Uterus (tissue), 4 donors: ENCODE data around the gene BLTP3B. TPM values are rescaled to one million over a fixed set of nuclear protein-coding genes. Genes with fewer than 3 reads are reported as not detected.

Experiments used
- DNase-seq, 2 donors: peaks; one replicate each; pipeline ENCODE4 v3.0.0-alpha.2; 2019 to 2020
- H3K27ac ChIP-seq, 2 donors: fragments of 200-600 bp; sonication (generic); 1 replicate in 1 of 2; 2 replicates in 1 of 2; pipeline ENCODE4 v1.5.1; 2016 to 2018
- H3K27me3 ChIP-seq, 2 donors: fragments of 200-600 bp; sonication (generic); one replicate each; pipeline ENCODE4 v1.5.1; 2018 to 2019; ENCODE audit warnings: control low read depth in 1 of 2
- H3K36me3 ChIP-seq, 2 donors: fragments of 200-600 bp; sonication (generic); one replicate each; pipeline ENCODE4 v1.5.1; 2019; ENCODE audit warnings: control low read depth in 1 of 2
- H3K4me1 ChIP-seq, 2 donors: fragments of 200-600 bp; sonication (generic); one replicate each; pipeline ENCODE4 v1.5.1; 2018 to 2019; ENCODE audit warnings: control low read depth in 1 of 2
- H3K4me3 ChIP-seq, 2 donors: fragments of 200-600 bp; sonication (generic); 1 replicate in 1 of 2; 2 replicates in 1 of 2; pipeline ENCODE4 v1.5.1; 2018 to 2019; ENCODE audit warnings: mild to moderate bottlenecking in 1 of 2
- H3K9me3 ChIP-seq, 2 donors: fragments of 200-600 bp; sonication (generic); one replicate each; pipeline ENCODE4 v1.5.1; 2019; ENCODE audit warnings: control low read depth in 1 of 2
- POLR2A ChIP-seq, 2 donors: fragments of 450-650 bp; IDR thresholded peaks; one replicate each; pipeline ENCODE4 v1.6.1; 2016; ENCODE audit warnings: antibody characterized with exemption in 2 of 2, mild to moderate bottlenecking in 1 of 2, moderate library complexity in 1 of 2
- intact Hi-C: fragments of 100-400 bp; cut with DNase I; formaldehyde crosslinking; loops from one replicate; pipeline ENCODE4 v1.15.1; 2023; ENCODE audit warnings: low total_unique reads
- total RNA-seq, 4 donors: library from RNA; depleted of rRNA in 3 of 4; stranded (reverse); fragments of >200 nt in 3 of 4; gene quantifications; one replicate each; pipeline versions ENCODE4 v1.1.0 to v1.2.4, GENCODE V29; 2014 to 2023
- TF ChIP-seq, protein P1 (sequence below), 4 experiments: fragments of 200-600 bp in 2 of 4; fragments of 450-650 bp in 2 of 4; sonication (generic) in 2 of 4; IDR thresholded peaks; one replicate each; pipeline ENCODE4 v1.5.1; 2016 to 2019; ENCODE audit warnings: antibody characterized with exemption in 4 of 4, mild to moderate bottlenecking in 2 of 4, moderate library complexity in 1 of 4
- donor health status: DM: yes; HTN: yes; CAD: no.

Gene BLTP3B
- total RNA-seq, 4 donors from 2014 or later = 9.7 to 42.0 (median 25.1) TPM

DNA sequence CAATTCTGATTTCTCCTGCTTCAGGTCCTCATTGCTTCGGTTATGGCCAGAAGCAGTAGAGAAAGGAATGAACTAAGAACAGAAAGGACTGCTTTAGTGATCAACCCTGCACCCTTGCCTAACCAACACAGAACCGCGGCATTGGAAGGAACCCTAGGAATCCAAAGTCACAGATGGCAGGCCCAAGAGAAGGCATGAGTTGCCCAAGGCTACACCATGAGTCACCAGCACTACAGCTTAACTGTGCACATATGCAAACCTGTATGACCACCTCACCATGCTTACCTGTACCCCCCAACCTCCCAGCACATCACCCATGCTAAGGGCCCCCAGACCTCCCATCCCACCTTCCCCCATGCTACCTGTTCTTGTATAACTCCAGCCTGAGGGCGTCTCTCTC, 25.9 kb upstream of the BLTP3B start:
- H3K27me3 ChIP-seq = no peaks in the 10 kb centered on the region

DNA sequence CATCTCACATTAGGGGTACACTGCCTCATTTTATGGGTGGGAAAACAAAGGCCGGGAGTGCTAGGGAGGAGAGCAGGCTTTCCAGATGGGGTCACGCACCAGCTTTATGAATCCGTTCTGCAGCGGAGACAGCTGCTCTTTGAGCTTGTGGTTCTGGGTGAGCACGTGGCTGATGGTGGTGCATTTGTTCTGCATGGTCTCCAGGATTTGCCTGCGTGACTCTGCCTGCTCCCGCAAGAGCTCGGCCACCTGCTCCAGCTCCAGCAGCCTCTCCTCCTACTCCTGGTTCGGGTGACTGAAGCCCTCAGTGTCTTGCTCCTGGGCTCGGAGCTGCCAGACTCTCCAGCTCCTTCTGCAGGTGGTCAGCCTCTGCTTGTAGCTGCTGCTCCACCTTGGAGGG, 23.6 kb upstream of the BLTP3B start:
- intact Hi-C loops = no loop called here
- no peak for TF ChIP-seq POLR2A (IDR thresholded peaks at IDR 0.05)
- TF ChIP-seq, protein P1, sequence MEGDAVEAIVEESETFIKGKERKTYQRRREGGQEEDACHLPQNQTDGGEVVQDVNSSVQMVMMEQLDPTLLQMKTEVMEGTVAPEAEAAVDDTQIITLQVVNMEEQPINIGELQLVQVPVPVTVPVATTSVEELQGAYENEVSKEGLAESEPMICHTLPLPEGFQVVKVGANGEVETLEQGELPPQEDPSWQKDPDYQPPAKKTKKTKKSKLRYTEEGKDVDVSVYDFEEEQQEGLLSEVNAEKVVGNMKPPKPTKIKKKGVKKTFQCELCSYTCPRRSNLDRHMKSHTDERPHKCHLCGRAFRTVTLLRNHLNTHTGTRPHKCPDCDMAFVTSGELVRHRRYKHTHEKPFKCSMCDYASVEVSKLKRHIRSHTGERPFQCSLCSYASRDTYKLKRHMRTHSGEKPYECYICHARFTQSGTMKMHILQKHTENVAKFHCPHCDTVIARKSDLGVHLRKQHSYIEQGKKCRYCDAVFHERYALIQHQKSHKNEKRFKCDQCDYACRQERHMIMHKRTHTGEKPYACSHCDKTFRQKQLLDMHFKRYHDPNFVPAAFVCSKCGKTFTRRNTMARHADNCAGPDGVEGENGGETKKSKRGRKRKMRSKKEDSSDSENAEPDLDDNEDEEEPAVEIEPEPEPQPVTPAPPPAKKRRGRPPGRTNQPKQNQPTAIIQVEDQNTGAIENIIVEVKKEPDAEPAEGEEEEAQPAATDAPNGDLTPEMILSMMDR (IDR thresholded peaks at IDR 0.05) = no peak
- no peaks in the 10 kb centered on the region for H3K9me3 ChIP-seq

More for the DNA sequence above, 25.9 kb upstream of the BLTP3B start:
- H3K4me1 ChIP-seq = no peaks in the 10 kb centered on the region
- H3K36me3 ChIP-seq = no peaks in the 10 kb centered on the region
- no peak for DNase-seq
- H3K27ac ChIP-seq = no peak overlapping the region
- no peaks in the 10 kb centered on the region for H3K9me3 ChIP-seq
- no peak for TF ChIP-seq POLR2A (IDR thresholded peaks at IDR 0.05)
- TF ChIP-seq, protein P1 (IDR thresholded peaks at IDR 0.05) = no peak
- intact Hi-C loops = no loop called here
- H3K4me3 ChIP-seq = no peak overlapping the region

DNA sequence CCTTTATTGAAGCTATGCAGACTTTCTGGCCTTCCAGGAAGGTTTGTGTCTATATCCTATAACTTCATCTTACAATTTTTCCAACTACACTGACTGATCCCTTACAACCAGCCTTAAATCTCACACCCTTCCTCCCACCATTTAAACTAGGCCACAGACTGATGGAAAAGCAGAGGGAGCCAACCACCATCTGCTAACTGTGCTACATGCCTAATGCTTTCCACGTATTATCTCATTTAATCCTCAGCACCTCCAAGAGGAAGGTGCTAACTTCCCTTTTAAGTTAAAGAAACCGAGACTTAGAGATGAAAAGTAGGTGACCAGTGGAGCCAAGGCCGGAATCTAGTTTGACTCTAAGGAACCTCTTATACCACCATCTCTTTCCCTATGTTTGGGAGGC, 22.7 kb upstream of the BLTP3B start:
- no peak for DNase-seq
- no peak for TF ChIP-seq POLR2A (IDR thresholded peaks at IDR 0.05)
- TF ChIP-seq, protein P1 (IDR thresholded peaks at IDR 0.05) = no peak

More for the DNA sequence above, 23.6 kb upstream of the BLTP3B start:
- Histone ChIP-seq H3K27ac (no peak overlapping the region), H3K36me3 (no peaks in the 10 kb centered on the region), H3K27me3 (no peaks in the 10 kb centered on the region), H3K4me1 (no peaks in the 10 kb centered on the region), H3K4me3 (no peak overlapping the region)
- no peak for DNase-seq

DNA sequence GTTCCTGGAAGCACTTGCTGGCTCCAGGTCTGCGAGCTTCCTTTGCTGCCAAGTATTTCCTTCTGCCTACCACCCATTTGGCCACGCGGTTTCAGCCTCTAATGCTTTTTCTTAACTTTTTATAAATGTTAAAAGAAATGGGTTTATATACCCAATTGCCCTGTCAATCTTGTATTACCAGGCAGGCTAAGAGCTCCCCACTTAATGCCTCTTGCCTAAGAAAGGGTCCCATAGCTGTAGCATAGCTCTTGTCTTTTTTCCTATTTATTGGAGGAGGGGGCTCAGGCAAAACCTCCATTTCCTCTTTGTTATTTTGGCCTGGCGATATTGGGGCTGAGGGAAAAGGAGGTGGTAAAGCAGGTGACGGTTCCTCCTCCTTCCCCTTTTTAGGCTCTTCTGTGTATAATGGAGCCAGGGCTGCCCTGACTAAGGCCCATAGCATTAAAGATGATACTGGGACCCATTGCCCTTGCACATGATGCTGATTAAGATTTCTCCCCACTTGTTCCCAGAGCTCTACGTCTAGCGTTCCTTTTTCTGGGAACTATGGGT, 21.6 kb upstream of the BLTP3B start:
- Histone ChIP-seq H3K4me3 (peak overlapping the region in 1 of 2 donors; percentile 11), H3K27ac (no peak overlapping the region), H3K4me1 (no peaks in the 10 kb centered on the region), H3K27me3 (no peaks in the 10 kb centered on the region), H3K9me3 (no peaks in the 10 kb centered on the region), H3K36me3 (no peaks in the 10 kb centered on the region)
- TF ChIP-seq, protein P1 (IDR thresholded peaks at IDR 0.05) = no peak
- no peak for TF ChIP-seq POLR2A (IDR thresholded peaks at IDR 0.05)
- DNase-seq = no peak
- intact Hi-C loops = no loop called here

More for the DNA sequence above, 22.7 kb upstream of the BLTP3B start:
- H3K27ac ChIP-seq = no peak overlapping the region
- H3K36me3 ChIP-seq = no peaks in the 10 kb centered on the region
- H3K4me1 ChIP-seq = no peaks in the 10 kb centered on the region
- intact Hi-C loops = no loop called here
- no peaks in the 10 kb centered on the region for H3K9me3 ChIP-seq
- no peaks in the 10 kb centered on the region for H3K27me3 ChIP-seq
- no peak overlapping the region for H3K4me3 ChIP-seq

DNA sequence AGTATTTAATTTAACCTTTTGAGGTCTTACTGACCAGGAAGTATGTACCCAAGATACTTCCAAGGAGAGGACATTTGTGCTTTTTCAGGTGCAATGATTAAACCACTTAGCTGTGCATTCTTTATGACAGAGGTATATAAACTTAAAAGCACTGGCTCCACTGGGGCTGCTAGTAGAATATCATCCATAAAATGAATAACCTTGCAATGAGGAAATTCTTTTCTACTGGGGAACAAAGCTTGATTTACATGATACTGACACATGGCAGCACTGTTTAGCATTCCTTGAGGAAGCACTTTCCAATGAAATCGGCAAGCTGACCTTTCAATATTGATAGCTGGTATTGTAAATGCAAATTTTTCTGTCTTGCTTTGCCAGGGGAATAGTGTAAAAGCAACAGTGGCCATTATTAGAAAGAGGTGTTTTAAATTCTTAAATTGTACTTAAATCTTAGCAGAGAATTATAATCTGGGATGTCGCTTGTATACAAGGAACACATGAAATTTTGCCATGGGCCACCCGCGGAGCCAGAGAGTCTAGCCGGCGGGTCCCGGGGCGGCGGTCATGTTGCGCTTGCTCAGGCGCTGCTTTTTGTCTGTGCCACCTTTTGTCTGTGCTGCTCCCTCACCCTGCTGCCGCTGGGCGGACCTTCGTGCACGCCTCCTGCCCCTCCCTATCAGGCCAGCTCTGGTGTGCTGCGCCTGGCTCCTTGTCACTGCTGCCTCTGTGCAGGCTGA, 20.9 kb upstream of the BLTP3B start:
- peak; percentile 38 for DNase-seq
- H3K9me3 ChIP-seq = no peaks in the 10 kb centered on the region
- H3K36me3 ChIP-seq = no peaks in the 10 kb centered on the region
- no peaks in the 10 kb centered on the region for H3K4me1 ChIP-seq
- H3K4me3 ChIP-seq = peak overlapping the region in 1 of 2 donors; percentile 11
- no peak overlapping the region for H3K27ac ChIP-seq
- no peak for TF ChIP-seq POLR2A (IDR thresholded peaks at IDR 0.05)
- TF ChIP-seq, protein P1 (IDR thresholded peaks at IDR 0.05) = peak in 1 of 4 experiments; percentile 13
- no peaks in the 10 kb centered on the region for H3K27me3 ChIP-seq
- intact Hi-C loops = no loop called here
